Gastroesophageal sphincter (tissue), 4 donors: ENCODE results near the gene DALRD3. TPM values are rescaled to one million over a fixed set of nuclear protein-coding genes. Genes with fewer than 3 reads are reported as not detected.

Experiments used
- ATAC-seq: fragments of 150-250 bp; one replicate; pipeline ENCODE4 v1.9.1; 2016; ENCODE audit warnings: mild to moderate bottlenecking, moderate library complexity
- H3K27ac ChIP-seq, 4 donors: fragments of 200-600 bp; sonication (generic) in 3 of 4; 1 replicate in 3 of 4; 2 replicates in 1 of 4; pipeline ENCODE4 v1.5.1; 2016 to 2019
- H3K27me3 ChIP-seq: fragments of 200-600 bp; sonication (generic); one replicate; pipeline ENCODE4 v1.5.1; 2019
- H3K36me3 ChIP-seq, 2 donors: fragments of 200-600 bp; sonication (generic); one replicate each; pipeline ENCODE4 v1.5.1; 2019; ENCODE audit warnings: control low read depth in 1 of 2
- H3K4me1 ChIP-seq, 3 donors: fragments of 200-600 bp; sonication (generic); 1 replicate in 2 of 3; 2 replicates in 1 of 3; pipeline ENCODE4 v1.5.1; 2016 to 2019; ENCODE audit warnings: control low read depth in 2 of 3
- H3K4me3 ChIP-seq, 2 donors: fragments of 200-600 bp; sonication (generic); one replicate each; pipeline ENCODE4 v1.5.1; 2019; ENCODE audit warnings: mild to moderate bottlenecking in 1 of 2, moderate library complexity in 1 of 2
- H3K9me3 ChIP-seq, 3 donors: fragments of 200-600 bp; sonication (generic); one replicate each; pipeline ENCODE4 v1.5.1; 2017 to 2019; ENCODE audit warnings: control low read depth in 2 of 3
- EP300 ChIP-seq: sonication (generic); formaldehyde crosslinking; IDR thresholded peaks from one replicate; pipeline ENCODE4 v1.6.1; 2017; ENCODE audit warnings: antibody characterized with exemption, mild to moderate bottlenecking
- POLR2A ChIP-seq, 2 donors: fragments of 450-650 bp; IDR thresholded peaks; one replicate each; pipeline ENCODE4 v1.6.1; 2017; ENCODE audit warnings: antibody characterized with exemption in 2 of 2, mild to moderate bottlenecking in 2 of 2, moderate library complexity in 1 of 2
- POLR2AphosphoS5 ChIP-seq: sonication (generic); formaldehyde crosslinking; IDR thresholded peaks from one replicate; pipeline ENCODE4 v1.6.1; 2017; ENCODE audit warnings: antibody characterized with exemption
- WGBS, 2 donors: methylation state at CpG; one replicate each; pipeline ENCODE4 v1.1.5; 2018; ENCODE audit warnings: low coverage in 1 of 2; 5-methylcytosine and 5-hydroxymethylcytosine counted together
- total RNA-seq, 4 donors: library from RNA; depleted of rRNA; stranded (reverse); fragments of >200 nt; gene quantifications; one replicate each; pipeline ENCODE4 v1.1.0, GENCODE V29; 2016
- TF ChIP-seq, protein P1 (sequence below), 4 experiments: fragments of 200-600 bp in 2 of 4; fragments of 450-650 bp in 2 of 4; sonication (generic) in 1 of 4; IDR thresholded peaks; one replicate each; pipeline ENCODE4 v1.5.1; 2017 to 2019; ENCODE audit warnings: antibody characterized with exemption in 4 of 4, mild to moderate bottlenecking in 2 of 4, moderate library complexity in 2 of 4

Gene DALRD3
- total RNA-seq, 4 donors from 2014 or later = 11.8 to 29.0 (median 24.6) TPM

DNA sequence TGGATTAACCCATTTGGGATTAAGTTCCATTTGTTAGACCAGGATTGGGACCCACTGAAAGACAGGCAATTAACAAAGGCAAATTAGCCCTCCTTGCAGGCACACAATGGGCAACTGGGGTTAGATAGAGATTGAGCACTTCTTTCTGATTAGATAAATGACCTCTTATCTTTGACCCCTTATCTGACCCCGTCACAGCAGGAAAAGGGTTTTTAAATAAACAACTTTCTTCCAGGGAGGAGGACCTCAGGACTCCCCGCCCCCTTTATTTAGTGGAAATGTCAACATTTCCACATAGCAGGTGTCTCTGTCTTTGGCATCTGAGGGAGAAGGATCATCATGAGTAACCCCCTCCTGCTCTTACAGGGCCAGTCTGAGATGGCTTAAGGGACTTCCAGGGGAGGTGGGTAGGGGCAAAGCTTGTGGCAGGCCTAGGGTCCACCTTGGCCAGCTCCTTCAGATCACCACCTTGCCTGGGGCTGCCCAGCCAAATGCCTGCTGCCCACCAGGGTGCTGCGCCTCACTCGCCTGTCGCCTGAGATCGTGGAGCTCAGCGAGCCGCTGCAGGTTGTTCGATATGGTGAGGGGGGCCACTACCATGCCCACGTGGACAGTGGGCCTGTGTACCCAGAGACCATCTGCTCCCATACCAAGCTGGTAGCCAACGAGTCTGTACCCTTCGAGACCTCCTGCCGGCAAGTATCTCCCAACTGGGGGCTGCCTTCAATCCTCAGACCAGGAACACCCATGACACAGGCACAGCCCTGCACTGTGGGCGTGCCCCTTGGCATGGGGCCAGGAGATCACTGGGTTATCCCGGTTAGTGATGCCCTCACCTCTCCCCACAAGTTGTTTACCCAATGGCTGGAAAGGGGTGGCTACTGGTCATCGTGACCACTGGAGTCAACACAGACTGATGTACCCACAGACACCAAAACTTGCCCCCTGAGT is 13.8 kb downstream of the DALRD3 start:
- no peak overlapping the region for H3K4me3 ChIP-seq
- TF ChIP-seq POLR2A (IDR thresholded peaks at IDR 0.05) (no peak), POLR2AphosphoS5 (no peak), EP300 (no peak)
- TF ChIP-seq, protein P1, sequence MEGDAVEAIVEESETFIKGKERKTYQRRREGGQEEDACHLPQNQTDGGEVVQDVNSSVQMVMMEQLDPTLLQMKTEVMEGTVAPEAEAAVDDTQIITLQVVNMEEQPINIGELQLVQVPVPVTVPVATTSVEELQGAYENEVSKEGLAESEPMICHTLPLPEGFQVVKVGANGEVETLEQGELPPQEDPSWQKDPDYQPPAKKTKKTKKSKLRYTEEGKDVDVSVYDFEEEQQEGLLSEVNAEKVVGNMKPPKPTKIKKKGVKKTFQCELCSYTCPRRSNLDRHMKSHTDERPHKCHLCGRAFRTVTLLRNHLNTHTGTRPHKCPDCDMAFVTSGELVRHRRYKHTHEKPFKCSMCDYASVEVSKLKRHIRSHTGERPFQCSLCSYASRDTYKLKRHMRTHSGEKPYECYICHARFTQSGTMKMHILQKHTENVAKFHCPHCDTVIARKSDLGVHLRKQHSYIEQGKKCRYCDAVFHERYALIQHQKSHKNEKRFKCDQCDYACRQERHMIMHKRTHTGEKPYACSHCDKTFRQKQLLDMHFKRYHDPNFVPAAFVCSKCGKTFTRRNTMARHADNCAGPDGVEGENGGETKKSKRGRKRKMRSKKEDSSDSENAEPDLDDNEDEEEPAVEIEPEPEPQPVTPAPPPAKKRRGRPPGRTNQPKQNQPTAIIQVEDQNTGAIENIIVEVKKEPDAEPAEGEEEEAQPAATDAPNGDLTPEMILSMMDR (IDR thresholded peaks at IDR 0.05) = no peak
- WGBS, 2 donors = 80 to 85% methylated on average over 2 to 4 of the region's 16 CpGs

DNA sequence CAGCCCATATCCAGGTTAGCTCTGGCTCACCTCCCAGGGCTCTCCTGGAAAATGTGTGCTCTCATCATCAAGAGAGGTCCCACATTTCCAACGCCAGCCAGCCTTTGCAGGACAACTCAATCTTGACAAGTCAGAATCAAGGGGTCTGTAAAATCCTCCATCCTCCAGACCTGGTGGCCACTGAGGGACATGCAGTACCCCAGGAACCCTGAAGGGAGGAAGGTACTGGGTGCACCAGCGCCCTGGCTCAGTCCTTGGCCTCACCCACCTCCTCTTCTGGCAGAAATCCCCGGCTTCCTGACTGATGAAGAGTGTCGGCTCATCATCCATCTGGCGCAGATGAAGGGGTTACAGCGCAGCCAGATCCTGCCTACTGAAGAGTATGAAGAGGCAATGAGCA is 17.2 kb downstream of the DALRD3 start:
- H3K4me3 ChIP-seq = no peak overlapping the region
- H3K27me3 ChIP-seq = no peaks in the 10 kb centered on the region
- H3K4me1 ChIP-seq = peaks cover 0 to 7% (median 0%) of the 10 kb centered on the region in 3 donors
- no peak for TF ChIP-seq POLR2AphosphoS5
- TF ChIP-seq EP300 = no peak
- TF ChIP-seq POLR2A (IDR thresholded peaks at IDR 0.05) = no peak
- TF ChIP-seq, protein P1 (IDR thresholded peaks at IDR 0.05) = no peak
- no peak for ATAC-seq
- H3K36me3 ChIP-seq = peaks cover 0 to 44% of the 10 kb centered on the region in 2 donors
- no CpG with 5 or more reads among the region's 6 CpGs for WGBS, 2 donors
- H3K9me3 ChIP-seq = no peaks in the 10 kb centered on the region
- no peak overlapping the region for H3K27ac ChIP-seq

More for the DNA sequence above, 13.8 kb downstream of the DALRD3 start:
- no peak overlapping the region for H3K27ac ChIP-seq
- ATAC-seq = no peak
- no peaks in the 10 kb centered on the region for H3K27me3 ChIP-seq
- peaks cover 0 to 28% of the 10 kb centered on the region in 2 donors for H3K36me3 ChIP-seq
- no peaks in the 10 kb centered on the region for H3K9me3 ChIP-seq
- peaks cover 0 to 35% (median 9%) of the 10 kb centered on the region in 3 donors for H3K4me1 ChIP-seq

DNA sequence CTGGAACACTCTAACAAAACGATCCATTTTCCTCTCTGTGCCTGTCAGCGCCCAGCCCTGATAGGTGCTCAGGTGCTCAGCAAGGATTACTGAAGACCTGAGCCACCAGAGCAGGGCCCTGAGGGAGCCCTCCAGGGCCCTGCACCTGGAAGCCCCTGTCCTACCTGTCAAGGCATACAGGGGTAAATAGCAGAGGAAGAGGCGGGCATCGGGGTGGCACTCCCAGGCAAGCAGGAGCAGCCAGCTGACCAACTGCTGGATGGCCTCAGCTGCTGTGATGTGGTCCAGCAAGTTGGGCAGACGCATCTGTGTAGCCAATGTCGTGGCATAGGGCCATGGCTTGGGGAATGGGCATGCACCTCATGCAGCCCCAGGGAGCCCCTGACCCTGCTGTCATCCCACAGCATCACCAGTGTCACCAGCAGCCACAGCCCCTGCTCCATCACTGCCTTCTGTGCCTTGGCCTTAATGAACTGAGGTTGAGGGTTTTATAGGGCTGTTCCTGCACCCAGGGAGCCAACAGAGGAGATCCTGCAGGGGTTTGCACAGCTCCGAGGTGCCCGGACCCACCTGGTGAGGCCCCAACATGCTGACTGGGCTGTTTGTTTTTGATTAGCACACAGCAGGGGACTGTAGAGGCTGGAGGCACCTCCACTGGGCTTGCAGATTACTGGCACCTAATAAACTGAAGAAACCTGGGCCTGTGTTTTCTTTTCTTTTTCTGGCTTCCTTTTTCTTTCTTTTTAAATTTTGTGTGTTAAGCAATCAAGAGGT is 19.1 kb downstream of the DALRD3 start:
- 24% methylated on average over 2 of the region's 8 CpGs; no CpG with 5 or more reads in 1 of the 2 donors for WGBS, 2 donors
- Histone ChIP-seq H3K4me3 (no peak overlapping the region), H3K36me3 (peaks cover 0 to 61% of the 10 kb centered on the region in 2 donors), H3K9me3 (no peaks in the 10 kb centered on the region), H3K4me1 (no peaks in the 10 kb centered on the region), H3K27me3 (no peaks in the 10 kb centered on the region), H3K27ac (no peak overlapping the region)
- no peak for ATAC-seq
- TF ChIP-seq POLR2A (IDR thresholded peaks at IDR 0.05) = no peak
- TF ChIP-seq EP300 = no peak
- TF ChIP-seq POLR2AphosphoS5 = no peak
- TF ChIP-seq, protein P1 (IDR thresholded peaks at IDR 0.05) = no peak

DNA sequence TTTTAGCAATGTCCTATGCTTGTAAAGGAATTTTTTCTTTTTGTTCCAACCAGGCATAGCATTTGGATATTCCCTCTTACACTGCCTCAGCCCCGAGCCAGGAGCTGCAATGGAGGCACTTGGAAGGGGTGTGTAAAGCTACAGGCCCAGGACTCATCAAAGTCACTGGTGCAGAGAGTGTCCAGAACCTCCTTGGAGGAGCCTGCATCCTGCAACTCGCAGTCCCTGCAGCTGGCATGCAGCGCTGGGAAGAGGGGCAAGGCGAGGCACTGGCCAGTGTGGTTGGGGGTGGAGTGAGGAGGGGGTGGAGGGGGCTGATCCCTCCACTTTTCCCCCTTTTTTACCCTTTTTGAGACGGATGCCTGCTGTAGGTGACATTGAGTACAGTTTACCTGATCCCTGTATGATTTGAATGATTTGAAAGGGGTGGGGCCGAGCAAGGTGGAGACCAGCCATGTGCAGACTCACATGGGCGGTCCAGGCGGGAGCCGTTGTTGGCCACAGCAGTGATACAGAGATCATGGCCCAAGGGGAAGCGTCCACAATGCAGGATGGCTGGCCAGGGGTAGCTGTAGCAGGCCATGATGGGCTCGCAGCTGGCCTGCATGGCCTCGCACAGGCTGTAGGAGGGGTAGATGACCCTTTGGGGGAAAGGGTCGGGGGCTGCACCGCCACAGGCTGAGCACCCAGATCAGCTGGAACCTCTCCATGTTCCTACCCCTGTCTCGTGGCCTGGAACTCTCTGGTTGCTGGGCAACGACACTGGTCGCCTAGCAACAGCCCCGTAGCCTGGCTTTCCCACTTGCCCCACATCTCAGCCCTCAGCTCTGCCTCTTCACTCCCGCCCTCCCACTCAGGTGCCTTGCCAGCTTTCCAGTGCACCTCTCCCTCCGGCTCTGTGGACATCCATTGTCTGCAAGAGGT is 20.4 kb downstream of the DALRD3 start:
- Histone ChIP-seq H3K36me3 (peaks cover 0 to 58% of the 10 kb centered on the region in 2 donors), H3K4me1 (no peaks in the 10 kb centered on the region), H3K9me3 (no peaks in the 10 kb centered on the region), H3K27me3 (no peaks in the 10 kb centered on the region), H3K27ac (no peak overlapping the region), H3K4me3 (no peak overlapping the region)
- no peak for TF ChIP-seq POLR2AphosphoS5
- ATAC-seq = no peak
- WGBS, 2 donors = 33 to 86% methylated on average over 3 of the region's 20 CpGs
